Stimulated activated CD4-positive, alpha-beta T cell treated with anti-CD3 and anti-CD28 coated beads, TNF-alpha, amount 100 ng/mL, for 48 hours (primary cell): Measurements from ENCODE around the gene MGAT5.

Experiments used
- DNase-seq, 3 donors: peaks; one replicate each; pipeline ENCODE4 v3.0.0-alpha.2; 2020; ENCODE audit warnings: low read depth in 3 of 3

The MGAT5 gene

GRCh38 chr2:134448650-134449049, 194.8 kb downstream of the MGAT5 start:
- no peak for DNase-seq

DNA sequence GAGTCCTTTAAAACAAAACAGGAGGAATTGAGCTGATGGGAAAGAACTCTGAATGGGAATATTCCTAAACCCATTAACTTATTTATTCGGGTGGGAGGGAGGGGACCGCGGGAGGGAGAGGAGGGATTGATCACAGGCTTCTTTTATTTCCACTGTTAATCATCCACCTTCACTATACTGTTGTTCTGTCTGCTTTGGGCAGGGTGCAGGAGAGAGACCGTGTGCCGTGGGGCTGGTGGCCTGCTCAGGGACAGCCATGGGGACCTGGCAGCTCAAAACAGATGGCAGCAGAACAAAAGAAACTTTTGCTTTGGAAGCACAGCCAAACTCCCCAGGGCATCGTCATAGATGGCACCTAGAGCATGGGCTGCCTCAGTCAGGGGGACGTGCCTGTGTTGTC, 195.3 kb downstream of the MGAT5 start:
- DNase-seq: no peak

- DNase-seq: no peak
These were observed 196.1 kb downstream of the MGAT5 start for GRCh38 chr2:134449751-134450513.

GRCh38 chr2:134451347-134451630, 197.4 kb downstream of the MGAT5 start:
- no peak for DNase-seq

DNA sequence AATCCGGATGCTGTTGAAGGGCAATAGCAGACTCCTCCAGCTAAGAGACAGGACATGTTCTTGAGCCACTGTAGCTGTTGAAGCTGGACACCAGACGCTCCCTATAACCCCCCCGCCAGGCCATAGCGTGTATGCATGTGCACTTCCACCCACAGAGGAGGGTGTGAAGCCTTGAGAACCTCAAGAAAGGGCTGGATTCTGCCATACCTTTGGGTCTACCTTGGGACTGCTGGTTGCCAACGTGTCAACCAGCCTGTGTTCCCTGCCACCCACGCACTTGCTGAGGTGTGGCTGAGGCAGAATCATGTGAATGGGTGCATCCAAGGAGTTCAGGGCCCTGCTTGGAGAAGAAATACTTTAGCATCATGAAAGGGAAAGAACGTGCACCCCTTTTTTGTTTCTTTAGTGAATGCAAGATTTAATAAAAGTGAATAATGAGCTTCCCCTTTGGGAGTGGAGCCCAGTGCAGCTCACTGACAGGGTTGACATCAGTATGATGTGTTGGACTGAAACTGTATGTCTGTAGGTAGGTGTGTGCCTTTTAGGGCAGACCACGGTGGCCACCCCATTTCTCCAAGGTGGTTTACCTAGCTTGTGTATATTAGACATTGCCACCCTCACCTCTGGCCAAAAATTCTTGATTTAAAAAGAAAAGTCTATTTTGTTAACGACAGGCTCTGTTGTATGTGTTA, 198.3 kb downstream of the MGAT5 start:
- DNase-seq: no peak

GRCh38 chr2:134453476-134453875, 199.6 kb downstream of the MGAT5 start:
- no peak for DNase-seq

DNA sequence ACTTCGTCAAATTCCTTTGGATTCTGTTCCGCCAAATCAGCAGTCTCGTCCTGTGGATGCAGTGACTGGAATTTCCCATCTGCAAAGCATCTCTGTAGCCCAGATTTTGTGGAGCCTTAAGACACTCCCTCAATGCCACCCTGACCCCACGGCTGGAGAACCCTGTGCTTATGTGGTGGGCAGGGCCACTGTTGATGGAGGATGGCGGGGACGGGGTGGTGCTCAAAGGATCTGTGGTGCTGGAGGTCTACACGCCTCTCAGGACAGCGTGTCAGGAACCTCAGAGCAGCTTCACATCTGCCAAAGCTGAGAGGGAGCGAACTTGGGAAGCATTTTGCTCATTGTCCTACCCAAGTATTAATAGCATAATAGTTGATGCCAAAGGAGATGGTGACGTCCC, 200.1 kb downstream of the MGAT5 start:
- no peak for DNase-seq

GRCh38 chr2:134454426-134454825, 200.6 kb downstream of the MGAT5 start:
- DNase-seq: no peak

GRCh38 chr2:134454931-134455330, 201.1 kb downstream of the MGAT5 start:
- no peak for DNase-seq

DNA sequence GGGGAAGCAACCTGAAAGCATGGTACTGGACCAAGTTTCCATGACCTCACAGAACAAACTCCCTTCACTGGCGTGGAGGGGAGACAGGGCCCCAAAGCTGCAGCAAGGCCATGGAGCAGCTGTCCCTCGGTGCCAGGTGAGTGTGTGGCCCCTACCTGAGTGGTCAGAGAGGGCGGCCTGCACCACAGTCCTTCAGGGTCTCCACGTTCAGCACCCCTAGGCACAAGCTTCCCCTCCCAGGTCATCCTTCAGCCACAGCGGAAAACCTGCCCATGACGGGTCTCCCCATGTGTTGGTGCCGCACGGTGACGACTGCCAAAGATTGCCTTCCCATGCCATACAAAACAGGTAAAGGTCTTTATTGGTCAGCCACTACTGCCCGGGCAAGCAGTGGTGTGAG, 201.6 kb downstream of the MGAT5 start:
- DNase-seq: no peak

DNA sequence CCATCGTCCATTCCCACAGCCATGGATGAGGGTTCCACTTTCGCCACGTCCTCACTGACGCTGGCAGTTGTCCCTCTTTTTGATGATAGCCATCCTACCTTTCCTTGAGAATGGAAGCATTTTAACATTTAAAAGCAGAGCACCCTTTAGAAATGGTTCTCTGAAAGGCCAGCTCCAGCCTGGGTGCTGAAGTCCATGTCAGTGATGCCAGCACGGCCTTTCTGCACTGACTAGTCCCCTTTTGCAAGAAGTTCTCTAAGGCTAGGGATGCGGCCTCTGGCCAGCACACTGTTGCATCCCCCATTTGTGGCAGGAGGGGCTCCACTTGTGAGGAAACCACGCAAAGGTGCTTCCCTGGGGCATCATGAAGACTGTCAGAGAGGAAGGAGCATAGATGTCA, 203.5 kb downstream of the MGAT5 start:
- DNase-seq: no peak

GRCh38 chr2:134457765-134458472, 204.0 kb downstream of the MGAT5 start:
- DNase-seq: no peak

GRCh38 chr2:134458473-134458853, 204.6 kb downstream of the MGAT5 start:
- no peak for DNase-seq

DNA sequence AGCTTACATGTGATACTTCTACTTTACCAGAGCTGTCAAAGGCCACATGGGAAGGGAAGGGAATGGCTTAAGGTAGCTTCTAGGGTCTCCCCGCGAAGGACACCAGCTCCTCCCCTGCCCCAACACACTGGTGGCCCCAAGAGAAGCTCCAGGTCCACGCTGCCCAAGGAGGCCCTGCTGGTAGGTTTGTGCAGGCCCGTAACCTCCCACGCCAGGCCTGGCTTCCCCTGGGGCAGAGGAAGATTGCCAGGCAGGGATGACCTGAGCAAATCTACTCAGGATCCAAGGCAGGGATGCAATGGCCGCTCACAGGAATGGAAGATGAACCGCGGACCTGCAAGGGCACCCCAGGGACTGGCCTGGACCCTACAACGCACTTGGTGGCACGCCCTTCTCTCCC, 205.1 kb downstream of the MGAT5 start:
- no peak for DNase-seq

GRCh38 chr2:134459706-134460406, 206.0 kb downstream of the MGAT5 start:
- DNase-seq: no peak

DNA sequence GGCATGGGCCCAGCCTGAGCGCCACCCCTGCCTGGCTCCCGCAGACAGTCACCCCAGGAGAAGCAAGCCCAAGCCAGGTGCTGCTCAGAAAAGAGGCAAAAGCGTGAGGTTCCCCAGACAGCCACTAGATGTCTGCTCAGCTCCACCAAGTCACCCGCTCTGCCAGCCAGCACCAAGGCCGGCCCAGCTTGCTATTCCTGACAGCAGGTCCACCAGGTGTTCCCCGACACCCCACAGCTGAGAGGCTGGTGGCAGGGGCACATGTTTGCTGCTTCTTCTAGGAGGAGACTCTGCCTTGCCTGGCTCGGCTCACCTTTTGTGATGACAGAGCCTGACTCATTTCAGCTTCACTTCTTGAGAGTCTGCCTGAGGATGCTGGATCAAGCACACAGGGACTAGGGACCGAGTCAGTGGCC, 206.7 kb downstream of the MGAT5 start:
- DNase-seq: peak in 1 of 3 donors; percentile 3

DNA sequence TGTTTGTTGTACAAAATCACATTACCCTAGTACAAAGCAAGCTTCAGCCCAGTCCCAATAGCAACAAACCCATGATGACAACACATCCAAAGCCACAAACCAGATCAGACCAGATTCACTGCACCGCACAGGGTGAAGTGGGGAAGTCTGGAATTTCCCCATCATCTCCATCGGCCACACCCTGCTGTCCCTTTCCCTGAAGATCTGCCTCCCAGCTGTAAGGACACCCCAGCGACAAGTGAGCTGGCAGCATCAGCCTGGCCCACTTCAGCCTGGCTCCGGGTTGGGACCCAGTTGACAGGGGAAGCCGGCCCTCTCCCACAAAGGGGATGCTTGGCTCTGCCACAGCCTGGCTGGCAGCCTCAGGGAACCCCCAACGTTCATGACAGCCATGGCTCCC, 207.6 kb downstream of the MGAT5 start:
- no peak for DNase-seq

GRCh38 chr2:134462275-134462674, 208.4 kb downstream of the MGAT5 start:
- no peak for DNase-seq

DNA sequence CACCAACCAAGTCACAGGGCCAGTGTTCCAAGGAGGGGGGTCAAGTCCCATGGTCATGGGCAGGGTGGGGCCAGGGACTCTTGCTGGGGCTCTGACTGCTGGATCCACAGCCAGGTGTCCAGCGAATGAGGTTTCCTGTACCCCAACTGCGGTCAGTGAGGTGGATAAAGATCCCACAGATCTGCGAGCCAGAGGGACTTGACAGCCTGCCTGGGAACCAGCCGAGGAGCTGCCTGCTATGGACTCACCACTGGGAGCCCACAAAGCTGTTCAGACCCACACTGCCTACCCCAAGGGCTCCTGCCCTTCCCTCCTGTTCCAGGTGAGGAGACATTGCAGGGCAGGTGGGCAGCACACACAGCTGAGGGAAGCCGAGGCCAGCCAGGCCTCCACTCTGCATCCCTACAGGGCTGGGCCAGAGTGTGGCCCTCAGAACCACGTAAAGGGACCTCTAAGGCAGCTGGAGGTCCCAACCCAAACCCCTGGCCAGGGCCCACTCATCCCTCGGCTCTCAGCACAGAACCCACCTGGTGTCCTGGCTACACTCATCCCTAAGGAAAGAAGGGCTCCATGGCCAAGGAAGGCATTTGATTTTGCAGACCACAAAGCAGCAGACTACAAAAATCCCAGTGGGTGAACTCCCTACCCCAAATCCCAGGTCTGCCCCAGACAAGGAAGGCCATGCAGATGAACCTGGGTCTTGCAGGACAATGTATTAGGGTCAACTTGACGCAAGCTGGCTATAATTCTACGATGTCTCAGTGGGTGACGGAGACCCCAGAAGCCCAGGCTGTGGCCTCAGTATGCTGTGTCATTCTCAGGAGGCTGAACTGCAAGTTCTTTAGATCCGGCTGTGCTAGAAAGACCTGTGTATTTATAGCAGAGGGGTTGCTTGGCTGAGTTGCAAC, 209.2 kb downstream of the MGAT5 start:
- no peak for DNase-seq

- DNase-seq: no peak
These were observed 209.8 kb downstream of the MGAT5 start for GRCh38 chr2:134463699-134464022.
